D721Med (cell line): ENCODE measurements around the gene NRG2.

ENCODE experiments used
- DNase-seq: peaks from one replicate; pipeline ENCODE4 v3.0.0; 2011; ENCODE audit warnings: low spot score; ENCODE audit not compliant: insufficient read length
- FAIRE-seq: peaks from 2 replicates; lab custom pipeline; 2011; peaks lifted over from hg19 to GRCh38; lab: Jason Lieb, UNC
- TF ChIP-seq, protein P1 (sequence below): IDR thresholded peaks from 2 replicates; pipeline ENCODE4 v1.5.1; 2012; ENCODE audit warnings: mild to moderate bottlenecking, control low read depth; ENCODE audit not compliant: insufficient read depth; ENCODE audit errors: missing control alignments

The NRG2 gene

DNA sequence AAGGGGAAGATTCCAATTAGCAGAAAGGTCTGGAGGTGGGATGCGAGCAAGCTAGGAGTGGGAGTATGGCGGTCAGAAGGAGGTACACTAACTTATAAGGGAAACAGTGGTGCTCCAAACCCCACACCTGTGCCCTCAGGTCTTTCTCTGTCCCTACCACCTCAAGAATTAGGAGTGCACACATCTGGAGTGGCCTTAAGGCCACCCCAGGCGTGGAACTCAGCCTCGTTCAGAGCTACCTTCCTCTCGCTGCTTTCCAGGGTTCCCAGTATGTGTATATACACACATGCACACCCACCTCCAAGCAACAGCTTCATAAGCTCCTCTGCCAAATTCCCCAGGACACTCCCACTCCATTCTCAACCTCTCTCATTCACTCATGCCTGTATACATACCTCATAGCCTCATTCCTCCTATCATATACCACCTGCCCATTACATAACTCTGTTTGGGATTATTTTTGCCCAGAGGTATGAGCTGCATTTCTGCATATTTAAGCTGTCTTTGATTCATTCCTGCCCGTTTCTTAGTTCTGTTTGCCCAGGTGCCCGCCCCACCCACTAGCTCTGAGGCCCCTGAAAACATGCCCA is 128.8 kb downstream of the NRG2 start:
- TF ChIP-seq, protein P1, sequence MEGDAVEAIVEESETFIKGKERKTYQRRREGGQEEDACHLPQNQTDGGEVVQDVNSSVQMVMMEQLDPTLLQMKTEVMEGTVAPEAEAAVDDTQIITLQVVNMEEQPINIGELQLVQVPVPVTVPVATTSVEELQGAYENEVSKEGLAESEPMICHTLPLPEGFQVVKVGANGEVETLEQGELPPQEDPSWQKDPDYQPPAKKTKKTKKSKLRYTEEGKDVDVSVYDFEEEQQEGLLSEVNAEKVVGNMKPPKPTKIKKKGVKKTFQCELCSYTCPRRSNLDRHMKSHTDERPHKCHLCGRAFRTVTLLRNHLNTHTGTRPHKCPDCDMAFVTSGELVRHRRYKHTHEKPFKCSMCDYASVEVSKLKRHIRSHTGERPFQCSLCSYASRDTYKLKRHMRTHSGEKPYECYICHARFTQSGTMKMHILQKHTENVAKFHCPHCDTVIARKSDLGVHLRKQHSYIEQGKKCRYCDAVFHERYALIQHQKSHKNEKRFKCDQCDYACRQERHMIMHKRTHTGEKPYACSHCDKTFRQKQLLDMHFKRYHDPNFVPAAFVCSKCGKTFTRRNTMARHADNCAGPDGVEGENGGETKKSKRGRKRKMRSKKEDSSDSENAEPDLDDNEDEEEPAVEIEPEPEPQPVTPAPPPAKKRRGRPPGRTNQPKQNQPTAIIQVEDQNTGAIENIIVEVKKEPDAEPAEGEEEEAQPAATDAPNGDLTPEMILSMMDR, result no peak
- FAIRE-seq (no peak), DNase-seq (no peak)

DNA sequence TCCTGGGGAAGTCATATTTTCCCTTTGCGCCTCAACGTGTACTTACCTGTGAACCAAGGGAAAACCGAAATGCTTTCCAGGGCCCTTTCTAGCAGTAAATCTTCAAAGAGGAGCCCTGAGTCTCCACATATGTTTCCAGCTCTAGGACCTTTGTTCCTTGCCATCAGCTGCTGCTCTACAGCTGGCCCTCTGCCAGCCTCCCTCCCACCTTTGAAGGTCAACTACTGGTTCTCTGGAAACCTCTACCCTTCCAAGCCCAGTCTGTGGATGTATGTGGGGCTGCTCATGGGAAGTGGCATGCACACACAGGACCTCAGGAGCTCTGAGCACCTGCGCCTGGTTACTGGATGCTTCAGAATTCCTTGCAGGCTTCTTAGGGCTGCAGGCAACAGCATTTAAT is 130.3 kb downstream of the NRG2 start:
- no peak for FAIRE-seq
- DNase-seq, result no peak
- TF ChIP-seq, protein P1, result no peak

DNA sequence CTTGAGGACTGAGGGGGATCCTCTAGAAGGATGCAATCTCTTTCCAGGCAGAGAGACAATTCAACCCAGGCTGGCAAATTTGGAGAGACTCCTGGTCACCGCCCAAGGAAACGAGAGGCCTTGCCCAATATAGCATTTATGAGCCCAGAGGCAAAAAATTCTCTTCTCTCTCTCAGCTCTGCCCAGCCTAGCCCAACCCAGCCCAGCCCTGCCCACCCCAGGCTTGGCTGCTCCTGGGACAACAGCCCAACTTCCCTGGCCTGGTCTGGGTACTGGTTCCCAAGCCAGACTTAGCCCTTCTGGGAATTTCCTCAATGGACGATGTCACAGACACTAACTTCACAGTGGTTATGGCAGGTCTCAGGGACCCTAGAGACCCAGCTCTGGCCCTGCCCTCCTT is 130.9 kb downstream of the NRG2 start:
- TF ChIP-seq, protein P1, result no peak
- DNase-seq (no peak), FAIRE-seq (no peak)

DNA sequence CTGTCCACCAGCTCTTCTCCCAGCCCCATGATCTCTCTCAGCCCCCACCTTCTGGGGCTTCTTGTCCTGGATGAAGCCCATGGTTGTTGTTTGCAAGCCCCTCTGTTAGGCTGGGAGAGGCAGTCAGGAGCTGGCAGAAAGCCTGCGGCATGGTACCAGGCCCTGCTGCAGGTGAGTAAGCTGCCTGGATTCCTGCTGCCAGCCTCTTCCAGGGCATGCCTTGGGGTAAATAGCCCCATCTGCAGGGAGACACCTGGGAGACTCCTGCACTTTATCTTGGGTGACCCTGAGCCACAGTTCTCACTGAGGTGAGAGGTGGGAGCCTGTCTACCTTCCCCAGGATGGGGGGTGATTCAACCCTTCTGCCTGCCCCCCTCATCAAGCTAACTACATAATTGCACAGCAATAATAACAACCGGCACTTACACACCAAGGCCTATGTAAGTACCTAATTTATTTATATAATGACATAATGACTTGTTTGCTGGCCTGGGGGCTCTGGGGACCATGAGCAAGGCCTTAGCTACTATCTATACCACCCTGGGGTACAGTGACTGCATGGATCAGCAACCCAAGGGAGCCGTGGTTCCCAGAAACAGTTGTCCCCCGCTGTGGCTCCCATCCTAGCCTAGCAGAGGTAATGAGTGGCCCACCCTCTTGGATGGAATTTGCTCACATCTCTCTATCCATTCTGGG is 131.5 kb downstream of the NRG2 start:
- TF ChIP-seq, protein P1, result no peak
- FAIRE-seq (no peak), DNase-seq (no peak)

DNA sequence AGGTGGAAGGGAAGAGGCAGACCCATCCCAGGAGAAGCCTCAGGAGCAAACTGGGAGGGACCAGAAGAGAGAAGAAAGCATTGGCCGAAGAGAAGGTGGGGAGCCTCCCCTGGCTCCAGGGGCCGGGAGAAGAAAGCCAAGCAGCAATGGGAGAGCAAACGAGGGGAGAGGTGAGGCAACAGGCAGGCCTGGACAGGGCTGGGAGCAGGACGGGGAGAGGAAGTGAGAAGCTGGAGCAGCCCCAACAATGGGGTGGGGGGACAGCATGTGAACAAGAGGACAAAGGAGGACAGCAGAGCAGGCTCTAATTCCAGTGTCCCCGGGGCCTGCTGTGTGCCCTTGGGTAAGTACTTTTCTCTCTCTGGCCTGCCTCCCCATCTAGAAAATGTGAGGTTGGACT is 132.2 kb downstream of the NRG2 start:
- TF ChIP-seq, protein P1, result no peak
- DNase-seq (no peak), FAIRE-seq (no peak)

DNA sequence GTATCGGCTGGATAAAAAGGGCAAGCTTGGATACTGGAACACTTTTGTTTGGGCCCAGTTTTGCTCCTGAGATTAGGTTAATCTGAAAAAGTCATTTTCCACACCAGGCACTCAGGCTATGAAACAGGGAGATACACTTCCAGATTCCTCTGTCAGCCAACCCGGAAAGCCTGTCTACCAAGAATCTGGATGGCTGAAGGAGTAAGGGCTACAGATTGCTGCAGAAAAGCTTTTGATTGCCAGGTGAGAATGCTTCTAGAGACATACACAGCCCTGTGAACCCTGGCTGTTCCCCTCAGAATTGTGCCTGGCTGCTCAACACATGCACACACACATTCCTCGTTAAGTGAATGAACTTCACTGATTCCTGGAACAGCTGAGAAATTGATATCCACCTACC is 133.1 kb downstream of the NRG2 start:
- no peak for DNase-seq
- FAIRE-seq, result no peak
- TF ChIP-seq, protein P1, result no peak

DNA sequence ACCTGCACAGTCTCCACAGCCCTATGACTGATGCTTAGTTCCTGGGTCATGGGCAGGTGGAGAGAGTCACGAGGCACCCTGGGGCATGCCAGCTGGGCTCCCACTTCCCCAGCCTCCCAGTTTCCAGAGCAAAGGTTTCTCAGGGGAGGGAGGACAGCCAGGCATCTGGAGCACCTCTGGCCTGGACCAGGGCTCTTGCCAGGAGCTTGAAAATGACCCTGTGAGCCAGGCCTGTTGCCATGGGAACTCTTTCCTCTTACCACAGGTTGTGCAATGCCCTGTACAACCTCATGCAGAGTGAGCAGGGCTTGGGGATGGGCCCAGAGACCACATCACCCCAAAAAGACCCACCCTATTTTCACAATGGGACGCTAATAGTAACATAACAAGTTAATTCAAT is 134.3 kb downstream of the NRG2 start:
- TF ChIP-seq, protein P1, result no peak
- FAIRE-seq, result no peak
- DNase-seq, result no peak
